Ascending aorta (tissue), 2 donors: ENCODE data around the gene KIF7. TPM values are rescaled to one million over a fixed set of nuclear protein-coding genes. Genes with fewer than 3 reads are reported as not detected.

Experiments used
- DNase-seq, 2 donors: peaks; one replicate each; pipeline ENCODE4 v3.0.0-alpha.2; 2019; ENCODE audit warnings: low spot score in 2 of 2
- H3K27ac ChIP-seq, 2 donors: fragments of 200-600 bp; sonication (generic); one replicate each; pipeline ENCODE4 v1.5.1; 2016 to 2017; ENCODE audit warnings: mild to moderate bottlenecking in 1 of 2
- H3K27me3 ChIP-seq: fragments of 200-600 bp; sonication (generic); one replicate; pipeline ENCODE4 v1.5.1; 2017
- H3K36me3 ChIP-seq, 2 donors: fragments of 200-600 bp; sonication (generic); one replicate each; pipeline ENCODE4 v1.5.1; 2016
- H3K4me1 ChIP-seq, 2 donors: fragments of 200-600 bp; sonication (generic); one replicate each; pipeline ENCODE4 v1.5.1; 2016 to 2017; ENCODE audit warnings: mild to moderate bottlenecking in 1 of 2
- H3K4me3 ChIP-seq, 2 donors: fragments of 200-600 bp; sonication (generic); one replicate each; pipeline ENCODE4 v1.5.1; 2016 to 2017; ENCODE audit warnings: mild to moderate bottlenecking in 1 of 2
- H3K9me3 ChIP-seq, 2 donors: fragments of 200-600 bp; sonication (generic); one replicate each; pipeline ENCODE4 v1.5.1; 2016
- intact Hi-C: fragments of 100-400 bp; cut with DNase I; formaldehyde crosslinking; loops from one replicate; pipeline ENCODE4 v1.15.1; 2023
- total RNA-seq: library from RNA; depleted of rRNA; stranded (reverse); fragments of >200 nt; gene quantifications from one replicate; pipeline ENCODE4 v1.1.0, GENCODE V29; 2016
- TF ChIP-seq, protein P1 (sequence below), 3 experiments: fragments of 200-600 bp in 2 of 3; fragments of 450-650 bp in 1 of 3; sonication (generic) in 2 of 3; IDR thresholded peaks; one replicate each; pipeline ENCODE4 v1.5.1; 2016 to 2019; ENCODE audit warnings: antibody characterized with exemption in 3 of 3, mild to moderate bottlenecking in 1 of 3, moderate library complexity in 1 of 3

Gene KIF7
- total RNA-seq, 1 donor from 2014 or later: 39.1 TPM

- peak in 1 of 2 donors; percentile 93 for DNase-seq
- Histone ChIP-seq H3K4me1 (peaks cover 0 to 32% of the 10 kb centered on the region in 2 donors), H3K27me3 (no peaks in the 10 kb centered on the region), H3K4me3 (no peak overlapping the region), H3K36me3 (peaks cover 14 to 18% of the 10 kb centered on the region in 2 donors), H3K27ac (peak overlapping the region; percentile 66 to 82), H3K9me3 (no peaks in the 10 kb centered on the region)
- TF ChIP-seq, protein P1, sequence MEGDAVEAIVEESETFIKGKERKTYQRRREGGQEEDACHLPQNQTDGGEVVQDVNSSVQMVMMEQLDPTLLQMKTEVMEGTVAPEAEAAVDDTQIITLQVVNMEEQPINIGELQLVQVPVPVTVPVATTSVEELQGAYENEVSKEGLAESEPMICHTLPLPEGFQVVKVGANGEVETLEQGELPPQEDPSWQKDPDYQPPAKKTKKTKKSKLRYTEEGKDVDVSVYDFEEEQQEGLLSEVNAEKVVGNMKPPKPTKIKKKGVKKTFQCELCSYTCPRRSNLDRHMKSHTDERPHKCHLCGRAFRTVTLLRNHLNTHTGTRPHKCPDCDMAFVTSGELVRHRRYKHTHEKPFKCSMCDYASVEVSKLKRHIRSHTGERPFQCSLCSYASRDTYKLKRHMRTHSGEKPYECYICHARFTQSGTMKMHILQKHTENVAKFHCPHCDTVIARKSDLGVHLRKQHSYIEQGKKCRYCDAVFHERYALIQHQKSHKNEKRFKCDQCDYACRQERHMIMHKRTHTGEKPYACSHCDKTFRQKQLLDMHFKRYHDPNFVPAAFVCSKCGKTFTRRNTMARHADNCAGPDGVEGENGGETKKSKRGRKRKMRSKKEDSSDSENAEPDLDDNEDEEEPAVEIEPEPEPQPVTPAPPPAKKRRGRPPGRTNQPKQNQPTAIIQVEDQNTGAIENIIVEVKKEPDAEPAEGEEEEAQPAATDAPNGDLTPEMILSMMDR (IDR thresholded peaks at IDR 0.05): no peak
- intact Hi-C loops: loop anchor here (1.0 to 2.0 kb wide), 2 partner anchors 14 to 26 kb away; partner anchors contain the start of gene KIF7
Measured at GRCh38 chr15:89680282-89680873, 25.1 kb upstream of the KIF7 start.

GRCh38 chr15:89679212-89679611, 23.9 kb upstream of the KIF7 start, which contains the start of gene PLIN1:
PLIN1 (minus strand) TSS chr15:89679367; CDS start chr15:89677489, 1,878 bp downstream.
- Histone ChIP-seq H3K36me3 (peaks cover 11 to 17% of the 10 kb centered on the region in 2 donors), H3K27ac (peak within 1 kb of the TSS; percentile 66 to 82), H3K4me3 (no peak within 1 kb of the TSS), H3K27me3 (no peaks in the 10 kb centered on the region), H3K9me3 (no peaks in the 10 kb centered on the region), H3K4me1 (peaks cover 0 to 29% of the 10 kb centered on the region in 2 donors)
- TF ChIP-seq, protein P1 (IDR thresholded peaks at IDR 0.05): no peak
- DNase-seq: no peak
- intact Hi-C loops: loop anchor here (10.0 kb wide), 1 partner anchor 216 kb away; the partner anchor contains the start of gene AP3S2

GRCh38 chr15:89677381-89677780, 22.1 kb upstream of the KIF7 start:
- intact Hi-C loops: loop anchor here (10.0 kb wide), 1 partner anchor 217 kb away; the partner anchor contains the start of gene AP3S2
- no peak for DNase-seq
- H3K4me3 ChIP-seq: no peak overlapping the region
- TF ChIP-seq, protein P1 (IDR thresholded peaks at IDR 0.05): no peak
- no peak overlapping the region for H3K27ac ChIP-seq
- no peaks in the 10 kb centered on the region for H3K9me3 ChIP-seq
- no peaks in the 10 kb centered on the region for H3K36me3 ChIP-seq
- no peaks in the 10 kb centered on the region for H3K27me3 ChIP-seq
- peaks cover 10 to 43% of the 10 kb centered on the region in 2 donors for H3K4me1 ChIP-seq

GRCh38 chr15:89675606-89676005, 20.3 kb upstream of the KIF7 start:
- Histone ChIP-seq H3K27ac (no peak overlapping the region), H3K36me3 (no peaks in the 10 kb centered on the region), H3K4me3 (no peak overlapping the region), H3K27me3 (no peaks in the 10 kb centered on the region), H3K9me3 (no peaks in the 10 kb centered on the region), H3K4me1 (peaks cover 19 to 41% of the 10 kb centered on the region in 2 donors)
- TF ChIP-seq, protein P1 (IDR thresholded peaks at IDR 0.05): no peak
- no peak for DNase-seq
- intact Hi-C loops: loop anchor here (10.0 kb wide), 1 partner anchor 219 kb away; the partner anchor contains the start of gene AP3S2

GRCh38 chr15:89674526-89674925, 19.3 kb upstream of the KIF7 start:
- H3K4me1 ChIP-seq: peaks cover 19 to 33% of the 10 kb centered on the region in 2 donors
- H3K9me3 ChIP-seq: no peaks in the 10 kb centered on the region
- TF ChIP-seq, protein P1 (IDR thresholded peaks at IDR 0.05): no peak
- no peak for DNase-seq
- intact Hi-C loops: loop anchor here (10.0 kb wide), 1 partner anchor 220 kb away; the partner anchor contains the start of gene AP3S2
- peak overlapping the region in 1 of 2 donors; percentile 89 for H3K27ac ChIP-seq
- H3K36me3 ChIP-seq: no peaks in the 10 kb centered on the region
- no peak overlapping the region for H3K4me3 ChIP-seq
- H3K27me3 ChIP-seq: no peaks in the 10 kb centered on the region
